Stimulated activated CD4-positive, alpha-beta T cell treated with anti-CD3 and anti-CD28 coated beads, Interleukin-4, amount 100 ng/mL, for 48 hours (primary cell): ENCODE measurements around the gene PRKAB1.
A peak's percentile ranks its signal among the peaks of the same experiment; 100 is the strongest.
"Not testable (repeated sequence)": the region's sequence is repeated elsewhere in the genome, so short reads cannot be mapped to it uniquely, and the experiment has no call there.

Experiments used
- DNase-seq, 2 donors: peaks; one replicate each; pipeline ENCODE4 v3.0.0-alpha.2; 2020; ENCODE audit warnings: low read depth in 2 of 2

The PRKAB1 gene

DNA sequence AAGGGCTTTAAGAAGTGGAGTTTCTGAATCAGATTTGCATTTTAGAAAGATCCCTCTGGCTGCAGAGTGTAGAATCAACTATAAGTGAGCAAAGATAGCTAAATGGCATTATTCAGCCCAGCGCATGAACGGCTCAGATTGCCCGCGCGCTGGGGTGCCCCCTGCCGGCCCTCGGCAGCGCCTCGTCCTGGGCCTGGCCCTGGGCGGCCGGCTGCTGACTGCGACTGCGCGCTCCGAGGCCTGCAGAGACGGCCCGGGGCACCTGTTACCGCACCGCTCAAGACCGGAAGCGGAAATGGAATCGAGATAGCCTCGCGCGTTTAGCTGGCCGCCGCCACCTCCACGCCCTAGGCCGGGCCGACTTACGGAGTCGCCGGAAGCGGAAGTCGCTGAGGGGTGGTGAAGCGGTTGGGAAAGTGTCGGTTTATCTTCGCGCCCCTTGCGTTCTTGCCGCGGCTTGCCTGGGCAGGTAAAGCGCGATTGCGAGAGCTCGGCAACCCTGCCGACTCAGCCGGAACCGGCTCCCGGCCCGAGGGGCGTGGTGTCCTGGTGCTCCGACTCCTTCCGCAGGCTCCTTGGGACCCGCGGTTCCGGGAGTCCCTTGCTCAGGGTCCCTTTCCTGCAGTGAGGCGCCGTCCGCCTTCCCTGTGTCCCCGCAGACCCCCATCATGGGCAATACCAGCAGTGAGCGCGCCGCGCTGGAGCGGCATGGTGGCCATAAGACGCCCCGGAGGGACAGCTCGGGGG is at the start of gene PRKAB1:
Gene PRKAB1, plus strand, starts transcription at position 557 of the 747 bp plus-strand sequence. Its CDS starts 112 bp downstream, at position 669.
- DNase-seq = peak; percentile 88 to 95

DNA sequence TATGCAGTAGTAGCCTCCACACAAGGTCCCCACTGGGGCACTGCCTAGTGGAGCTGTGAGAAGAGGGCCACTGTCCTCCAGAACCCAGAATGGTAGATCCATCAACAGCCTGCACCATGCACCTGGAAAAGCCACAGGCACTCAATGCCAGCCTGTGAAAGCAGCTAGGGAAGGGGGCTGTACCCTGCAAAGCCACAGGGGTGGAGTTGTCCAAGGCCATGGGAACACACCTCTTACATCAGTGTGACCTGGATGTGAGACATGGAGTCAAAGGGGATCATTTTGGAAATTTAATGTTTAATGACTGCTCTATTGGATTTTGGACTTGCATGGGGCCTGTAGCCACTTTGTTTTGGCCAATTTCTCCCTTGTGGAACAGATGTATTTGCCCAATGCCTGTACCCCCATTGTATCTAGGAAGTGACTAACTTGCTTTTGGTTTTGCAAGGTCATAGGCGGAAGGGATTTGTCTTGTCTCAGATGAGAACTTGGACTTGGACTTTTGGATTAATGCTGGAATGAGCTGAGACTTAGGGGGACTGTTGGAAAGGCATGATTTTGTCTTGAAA is 49.5 kb upstream of the PRKAB1 start:
- DNase-seq = not testable (repeated sequence)

GRCh38 chr12:119620490-119620889 is 47.4 kb upstream of the PRKAB1 start:
- DNase-seq = no peak

DNA sequence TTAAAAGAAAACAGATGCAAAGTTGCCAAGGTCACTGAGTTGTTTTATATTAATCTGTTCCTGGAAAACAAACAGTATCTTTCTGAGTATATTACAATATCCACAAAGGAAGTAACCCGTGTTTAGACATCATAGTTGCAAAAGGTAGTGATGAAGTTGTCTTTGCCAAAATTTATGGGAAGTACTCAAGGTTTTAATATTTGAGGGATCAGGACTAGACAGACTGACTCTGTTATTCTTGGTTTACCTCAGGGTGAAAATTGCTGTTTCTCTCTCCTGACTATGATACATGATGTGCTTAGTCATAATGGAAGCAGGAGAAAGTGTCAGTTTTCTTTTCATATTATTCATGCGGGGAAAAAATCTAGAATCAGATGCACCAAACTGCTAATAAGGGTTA is 46.1 kb upstream of the PRKAB1 start:
- DNase-seq = no peak

DNA sequence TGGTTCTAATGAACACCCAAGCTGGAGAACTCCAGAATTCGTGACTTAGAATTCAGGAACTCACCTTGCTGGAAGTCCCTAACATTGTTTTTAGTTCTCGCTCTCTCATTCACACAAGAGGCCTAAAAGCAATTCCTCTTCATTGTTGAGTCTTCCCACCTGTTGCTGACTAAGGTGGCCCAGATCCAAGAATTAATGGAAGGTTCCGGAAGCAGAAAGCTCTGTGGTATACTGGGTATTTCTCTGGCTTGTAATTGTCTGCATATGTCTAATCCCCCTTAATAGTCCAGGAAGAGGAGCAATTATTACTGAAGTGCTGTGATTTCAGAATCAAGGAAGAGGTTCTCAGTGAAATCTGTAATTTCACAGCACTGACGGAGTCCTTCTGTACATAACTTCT is 43.0 kb upstream of the PRKAB1 start:
- no peak for DNase-seq

DNA sequence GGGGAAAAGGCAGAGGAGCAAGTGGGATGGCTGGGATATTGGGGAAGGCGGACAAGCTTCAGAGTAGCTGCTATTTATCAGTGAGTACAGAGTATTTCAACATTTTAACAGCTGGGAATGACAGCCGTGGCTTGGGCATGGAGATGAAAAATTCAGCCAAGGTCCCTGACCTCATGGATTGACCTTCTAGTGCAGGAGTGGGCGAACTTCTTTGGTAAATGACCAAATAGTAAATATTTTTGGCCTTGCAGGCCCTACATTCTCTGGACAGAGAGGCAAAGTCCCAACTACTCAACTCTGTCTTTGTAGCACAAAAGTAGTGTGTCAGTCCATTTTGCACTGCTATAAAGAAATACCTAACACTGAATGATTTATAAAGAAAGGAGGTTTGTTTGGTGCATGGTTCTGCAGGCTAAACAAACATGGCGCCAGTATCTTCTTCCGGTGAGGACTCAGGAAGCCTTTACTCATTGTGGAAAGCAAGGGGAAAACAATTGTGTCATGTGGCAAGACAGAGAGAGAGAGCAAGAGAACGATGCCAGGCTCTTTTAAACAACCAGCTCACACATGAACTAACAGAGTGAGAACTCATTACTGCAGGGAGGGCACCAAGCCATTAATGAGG is 40.8 kb upstream of the PRKAB1 start:
- DNase-seq = no peak

- no peak for DNase-seq
These were observed 40.2 kb upstream of the PRKAB1 start for GRCh38 chr12:119627686-119628085.

- no peak for DNase-seq
These were observed 37.6 kb upstream of the PRKAB1 start for GRCh38 chr12:119630223-119630780.

DNA sequence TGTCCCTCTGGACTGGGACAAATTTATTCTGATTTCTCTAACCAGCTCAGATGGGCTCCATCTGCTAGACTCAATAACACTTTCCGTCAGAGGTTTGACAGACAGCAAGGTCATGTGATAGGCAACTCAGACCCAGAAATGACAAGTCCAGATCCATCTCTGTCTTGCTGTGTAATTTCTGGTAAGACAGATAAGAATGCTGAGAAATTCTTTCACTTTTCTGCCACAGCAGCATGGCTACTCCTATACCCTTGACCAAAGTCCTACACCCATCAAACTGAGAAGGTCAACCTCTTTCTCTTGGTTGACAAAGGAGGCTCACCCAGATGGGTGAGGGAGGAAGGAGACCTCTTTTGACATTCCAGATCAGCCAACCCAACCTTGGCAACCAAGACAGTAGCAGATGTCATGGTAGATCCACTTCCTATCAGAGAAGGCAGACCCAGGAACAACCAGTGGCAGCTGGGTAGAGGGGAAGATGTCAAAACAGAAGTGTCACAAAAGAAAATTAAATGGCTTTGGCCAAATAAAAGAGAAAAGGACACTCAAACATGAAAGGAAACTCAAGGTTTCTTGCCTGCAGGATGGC is 36.9 kb upstream of the PRKAB1 start:
- no peak for DNase-seq

GRCh38 chr12:119631930-119632678 is 35.8 kb upstream of the PRKAB1 start:
- no peak for DNase-seq

- DNase-seq = no peak
These were observed 33.2 kb upstream of the PRKAB1 start for GRCh38 chr12:119634743-119635142.

DNA sequence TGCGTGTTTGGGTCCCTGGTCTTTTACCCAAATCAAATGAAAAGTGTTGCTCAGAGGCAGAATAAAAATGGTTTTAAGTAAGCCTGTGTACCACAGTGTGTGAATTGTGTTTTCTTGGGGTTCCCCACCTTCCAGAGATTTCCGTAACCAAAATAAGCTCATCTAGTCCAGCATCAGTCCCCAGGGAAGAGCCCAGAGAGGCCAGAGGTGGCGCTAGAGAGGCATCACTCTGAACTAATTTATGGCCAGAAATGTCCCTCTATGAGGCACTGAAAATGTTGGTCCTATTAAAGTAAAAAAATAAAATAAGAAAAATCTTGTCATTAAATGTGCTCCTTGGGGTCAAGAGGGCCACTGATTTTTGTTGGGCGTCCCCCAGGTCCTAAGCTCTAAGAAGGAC is 24.9 kb upstream of the PRKAB1 start:
- DNase-seq = no peak

GRCh38 chr12:119644930-119645329 is 23.0 kb upstream of the PRKAB1 start:
- DNase-seq = no peak

GRCh38 chr12:119645535-119646059 is 22.3 kb upstream of the PRKAB1 start:
- no peak for DNase-seq

DNA sequence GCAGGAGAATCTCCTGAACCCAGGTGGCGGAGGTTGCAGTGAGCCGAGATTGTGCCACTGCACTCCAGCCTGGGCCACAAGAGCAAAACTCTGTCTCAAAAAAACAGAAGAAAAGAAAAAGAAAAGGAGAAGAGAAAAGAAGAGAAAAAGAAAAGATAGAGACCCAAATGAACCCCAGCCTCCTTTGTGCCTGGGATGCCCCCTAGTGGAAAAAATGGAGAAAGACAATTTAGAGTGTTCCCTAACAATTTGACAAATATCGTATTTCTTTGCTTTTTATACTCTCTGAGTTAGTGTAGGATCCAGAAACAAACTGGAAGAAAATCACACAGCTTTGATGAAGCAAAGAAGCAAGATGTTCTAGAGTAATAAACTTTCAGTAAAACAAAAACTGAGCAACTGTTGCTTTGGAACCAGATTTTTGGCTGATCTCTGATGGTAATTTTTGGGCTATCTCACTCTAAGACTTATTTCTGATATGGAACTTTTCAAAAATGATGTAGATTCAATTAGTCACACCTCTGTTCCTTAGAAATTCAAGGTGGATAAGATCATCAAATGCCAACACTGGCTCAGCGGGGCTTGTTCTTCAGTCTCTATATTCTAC is 18.6 kb upstream of the PRKAB1 start:
- DNase-seq = no peak

GRCh38 chr12:119652665-119653064 is 15.3 kb upstream of the PRKAB1 start:
- DNase-seq = no peak

DNA sequence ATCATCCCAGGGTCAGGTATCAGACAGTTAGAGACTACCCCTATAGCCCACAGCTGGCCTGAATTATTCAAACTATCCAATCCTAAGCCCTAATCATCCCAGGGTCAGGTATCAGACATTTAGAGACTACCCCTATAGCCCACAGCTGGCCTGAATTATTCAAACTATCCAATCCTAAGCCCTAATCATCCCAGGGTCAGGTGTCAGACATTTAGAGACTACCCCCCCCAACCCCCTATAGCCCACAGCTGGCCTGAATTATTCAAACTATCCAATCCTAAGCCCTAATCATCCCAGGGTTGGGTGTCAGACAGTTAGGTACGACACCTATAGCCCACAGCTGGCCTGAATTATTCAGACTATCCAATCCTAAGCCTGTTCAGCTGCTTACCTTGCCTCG is 10.9 kb upstream of the PRKAB1 start:
- DNase-seq = not testable (repeated sequence)

- not testable (repeated sequence) for DNase-seq
These were observed 9.8 kb upstream of the PRKAB1 start for GRCh38 chr12:119658166-119658565.

GRCh38 chr12:119659289-119659897 is 8.5 kb upstream of the PRKAB1 start:
- DNase-seq = peak in 1 of 2 donors; percentile 24

GRCh38 chr12:119660076-119660475 is 7.9 kb upstream of the PRKAB1 start:
- DNase-seq = no peak

GRCh38 chr12:119661882-119662281 is 6.1 kb upstream of the PRKAB1 start:
- DNase-seq = no peak
